IMR-90 (cell line): ENCODE data around the gene CD44. TPM values are rescaled to one million over a fixed set of nuclear protein-coding genes. Genes with fewer than 3 reads are reported as not detected.

ENCODE experiments used
- ATAC-seq: fragments of 200-7000 bp; cut with Tn5 transposase; 2 replicates; pipeline ENCODE4 v1.9.1; 2020; ENCODE audit warnings: low read depth, mild to moderate bottlenecking, moderate library complexity
- BruUV-seq: library from RNA; stranded (reverse); fragments of 400-500 nt; replicated peaks from 2 replicates; lab custom pipeline; 2021; lab: Mats Ljungman, UMichigan
- CTCF ChIA-PET: fragments of 300-600 bp; formaldehyde crosslinking; extraction: SDS; loops from one replicate; lab custom pipeline; 2021; ENCODE audit warnings: antibody characterized with exemption; lab: Yijun Ruan, JAX
- POLR2A ChIA-PET: fragments of 300-600 bp; sonication (Branson Sonifier 250); formaldehyde crosslinking; loops from one replicate; lab custom pipeline; 2022; ENCODE audit warnings: antibody characterized with exemption; ENCODE audit not compliant: unreplicated experiment; lab: Charles Lee
- DNase-seq: peaks from one replicate; pipeline ENCODE4 v3.0.0; 2013
- H2AFZ ChIP-seq: replicated peaks from 2 replicates; pipeline ENCODE3; 2013; ENCODE audit warnings: low read length, mild to moderate bottlenecking; ENCODE audit not compliant: poor library complexity
- H2AK5ac ChIP-seq: 2 replicates; pipeline ENCODE4 v1.6.1; 2013; ENCODE audit warnings: low read depth, low read length, inconsistent platforms
- H2AK9ac ChIP-seq: replicated peaks from 2 replicates; pipeline ENCODE3; 2013; ENCODE audit warnings: mild to moderate bottlenecking, low read depth, low read length, moderate library complexity; ENCODE audit not compliant: poor library complexity
- H2BK120ac ChIP-seq: 2 replicates; pipeline ENCODE4 v1.6.1; 2013; ENCODE audit warnings: low read depth, low read length, inconsistent platforms
- H2BK15ac ChIP-seq: 3 replicates; pipeline ENCODE4 v1.6.1; 2013; ENCODE audit warnings: low read depth, low read length, inconsistent platforms
- H2BK20ac ChIP-seq: 2 replicates; pipeline ENCODE4 v1.6.1; 2013; ENCODE audit warnings: low read depth, mild to moderate bottlenecking, inconsistent platforms, low read length, moderate library complexity
- H2BK5ac ChIP-seq: 2 replicates; pipeline ENCODE4 v1.6.1; 2013; ENCODE audit warnings: mild to moderate bottlenecking, low read depth, low read length, inconsistent platforms; ENCODE audit not compliant: poor library complexity, severe bottlenecking
- H3K14ac ChIP-seq: replicated peaks from 2 replicates; pipeline ENCODE4 v1.6.1; 2013; ENCODE audit warnings: low read depth, low read length, inconsistent platforms
- H3K18ac ChIP-seq: 2 replicates; pipeline ENCODE4 v1.6.1; 2013; ENCODE audit warnings: low read depth, low read length, control low read depth
- H3K23ac ChIP-seq: 2 replicates; pipeline ENCODE4 v1.6.1; 2013; ENCODE audit warnings: low read depth, low read length, inconsistent platforms
- H3K27ac ChIP-seq: 2 replicates; pipeline ENCODE4 v1.5.1; 2013; ENCODE audit warnings: mild to moderate bottlenecking, control low read depth, low read length; ENCODE audit not compliant: insufficient read depth
- H3K27me3 ChIP-seq: 2 replicates; pipeline ENCODE4 v1.6.1; 2013; ENCODE audit warnings: low read length; ENCODE audit not compliant: control insufficient read depth, insufficient read depth
- H3K36me3 ChIP-seq: 2 replicates; pipeline ENCODE4 v1.6.1; 2013; ENCODE audit warnings: low read length, mixed read lengths; ENCODE audit not compliant: control insufficient read depth, insufficient read depth
- H3K4ac ChIP-seq: 2 replicates; pipeline ENCODE4 v1.6.1; 2013; ENCODE audit warnings: low read depth, low read length, inconsistent platforms
- H3K4me1 ChIP-seq: 2 replicates; pipeline ENCODE4 v1.6.1; 2013; ENCODE audit warnings: low read length, mixed read lengths; ENCODE audit not compliant: control insufficient read depth, insufficient read depth
- H3K4me2 ChIP-seq: 2 replicates; pipeline ENCODE4 v1.6.1; 2013; ENCODE audit warnings: low read depth, mild to moderate bottlenecking, control low read depth, low read length, moderate library complexity
- H3K4me3 ChIP-seq: 2 replicates; pipeline ENCODE4 v1.5.1; 2013; ENCODE audit warnings: low read depth, mild to moderate bottlenecking, control low read depth, low read length, moderate library complexity; ENCODE audit not compliant: insufficient read depth
- H3K56ac ChIP-seq: 2 replicates; pipeline ENCODE4 v1.6.1; 2013; ENCODE audit warnings: low read length, inconsistent platforms; ENCODE audit not compliant: insufficient read depth; ENCODE audit errors: extremely low read depth
- H3K79me1 ChIP-seq, 2 experiments: 2 replicates each; pipeline ENCODE4 v1.6.1; 2013; ENCODE audit warnings: low read length in 2 of 2, inconsistent platforms in 1 of 2, low read depth in 1 of 2
- H3K9ac ChIP-seq: 2 replicates; pipeline ENCODE4 v1.6.1; 2013; ENCODE audit warnings: low read depth, low read length, control low read depth
- H3K9me1 ChIP-seq: 2 replicates; pipeline ENCODE4 v1.6.1; 2013; ENCODE audit warnings: low read length, inconsistent platforms; ENCODE audit not compliant: insufficient read depth
- H3K9me3 ChIP-seq: 2 replicates; pipeline ENCODE4 v1.6.1; 2013; ENCODE audit warnings: low read length; ENCODE audit not compliant: control insufficient read depth, insufficient read depth
- H4K20me1 ChIP-seq: 2 replicates; pipeline ENCODE4 v1.6.1; 2013; ENCODE audit warnings: low read length, inconsistent platforms; ENCODE audit not compliant: insufficient read depth
- H4K5ac ChIP-seq: 2 replicates; pipeline ENCODE4 v1.6.1; 2013; ENCODE audit warnings: mild to moderate bottlenecking, low read depth, low read length, control low read depth
- H4K8ac ChIP-seq, 2 experiments: 2 replicates each; pipeline ENCODE4 v1.6.1; 2013; ENCODE audit warnings: low read depth in 2 of 2, low read length in 2 of 2, control low read depth in 1 of 2, inconsistent platforms in 1 of 2
- H4K91ac ChIP-seq: 2 replicates; pipeline ENCODE4 v1.6.1; 2013; ENCODE audit warnings: low read depth, low read length, inconsistent platforms; ENCODE audit not compliant: insufficient read depth
- BHLHE40 ChIP-seq: fragments of 150-350 bp; IDR thresholded peaks from 2 replicates; pipeline ENCODE4 v1.6.1; 2016; ENCODE audit warnings: mild to moderate bottlenecking, low read depth, low read length
- RAD21 ChIP-seq: IDR thresholded peaks from 2 replicates; pipeline ENCODE4 v1.6.1; 2012; ENCODE audit warnings: low read length, improper control_type of control experiment
- WGBS, 2 experiments: methylation state at CpG; one replicate each; pipeline versions ENCODE4 v1.1.5 to v1.1.7; 2013; ENCODE audit warnings: missing lambda C conversion rate in 2 of 2; ENCODE audit not compliant: insufficient read length in 1 of 2; ENCODE audit errors: extremely low coverage in 2 of 2; 5-methylcytosine and 5-hydroxymethylcytosine counted together
- dilution Hi-C: fragments of 300-500 bp; cut with HindIII; formaldehyde crosslinking; loops from one replicate; pipeline ENCODE4 v1.14.3; 2018; ENCODE audit warnings: low sequenced_read_pairs; ENCODE audit not compliant: unreplicated experiment
- in situ Hi-C: fragments of 300-500 bp; cut with MboI; formaldehyde crosslinking; loops from 3 replicates; pipeline ENCODE4 v1.14.3; 2019; ENCODE audit warnings: low sequenced_read_pairs, inconsistent platforms, mixed read lengths
- intact Hi-C: fragments of 100-400 bp; cut with micrococcal nuclease; formaldehyde crosslinking; loops from 2 replicates; pipeline ENCODE4 v1.10.0; 2022
- polyA plus RNA-seq, 3 experiments: library from polyadenylated mRNA; depleted of rRNA; stranded (reverse); fragments of >200 nt; gene quantifications; 2 replicates each; pipeline ENCODE4 v1.2.3, GENCODE V29; 2012; ENCODE audit warnings: low replicate concordance in 1 of 3
- total RNA-seq: library from RNA; depleted of rRNA; stranded (reverse); fragments of >200 nt; gene quantifications from 2 replicates; pipeline ENCODE4 v1.2.3, GENCODE V29; 2012

The CD44 gene
- total and polyA plus RNA-seq, 2 of the 4 experiments (the other 2 are of a cell fraction), result 357 to 947 TPM

DNA sequence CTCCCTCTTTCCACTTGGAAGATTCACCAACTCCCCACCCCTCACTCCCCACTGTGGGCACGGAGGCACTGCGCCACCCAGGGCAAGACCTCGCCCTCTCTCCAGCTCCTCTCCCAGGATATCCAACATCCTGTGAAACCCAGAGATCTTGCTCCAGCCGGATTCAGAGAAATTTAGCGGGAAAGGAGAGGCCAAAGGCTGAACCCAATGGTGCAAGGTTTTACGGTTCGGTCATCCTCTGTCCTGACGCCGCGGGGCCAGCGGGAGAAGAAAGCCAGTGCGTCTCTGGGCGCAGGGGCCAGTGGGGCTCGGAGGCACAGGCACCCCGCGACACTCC is 397 bp upstream of the CD44 start:
- intact Hi-C loops (loop anchor here (2.0 kb wide), 2 partner anchors 56 to 212 kb away; no protein-coding TSS in a partner anchor), dilution Hi-C loops (no loop called here), in situ Hi-C loops (no loop called here)
- Histone ChIP-seq H3K9me1 (peaks cover 13% of the 10 kb centered on the region; the same call in 1 of the 2 replicates), H2BK20ac (peak overlapping the region; percentile 79), H3K27ac (peak overlapping the region; percentile 97), H4K8ac (peak overlapping the region; percentile 15 to 50; a peak in 3 of 4 replicates), H3K23ac (peak overlapping the region; percentile 84; the same call in 1 of the 2 replicates), H3K4me3 (peak overlapping the region; percentile 74), H3K4ac (peak overlapping the region; percentile 98), H3K4me1 (peaks cover 16% of the 10 kb centered on the region), H4K20me1 (peaks cover 42% of the 10 kb centered on the region), H3K14ac (peak overlapping the region; percentile 86; the same call in 1 of the 2 replicates), H2BK15ac (peak overlapping the region; percentile 37; the same call in 2 of the 3 replicates), H3K56ac (0 out of 2 replicates have a peak overlapping the region, but pooled peaks have one; percentile 62), H4K91ac (peak overlapping the region; percentile 83), H3K79me1 (peaks cover 4 to 33% of the 10 kb centered on the region in 2 experiments; a peak in 3 of 4 replicates), H2BK5ac (peak overlapping the region; percentile 96), H3K9me3 (no peaks in the 10 kb centered on the region), H3K18ac (peak overlapping the region; percentile 49), H2AK5ac (peak overlapping the region; percentile 88), H3K27me3 (no peaks in the 10 kb centered on the region), H2AFZ (peak overlapping the region; percentile 94), H3K36me3 (peaks cover 16% of the 10 kb centered on the region), H2BK120ac (peak overlapping the region; percentile 88), H4K5ac (peak overlapping the region; percentile 50), H3K9ac (peak overlapping the region; percentile 88), H2AK9ac (peak overlapping the region; percentile 99), H3K4me2 (peak overlapping the region; percentile 87)
- no TSS peak for BruUV-seq
- 0% methylated on average over 11 of the region's 16 CpGs; no CpG with 5 or more reads in 1 of the 2 experiments for WGBS, 2 experiments
- no peak; the same call in 1 of the 2 replicates for ATAC-seq
- no peak for TF ChIP-seq BHLHE40
- TF ChIP-seq RAD21, result peak; percentile 10; the same call in 1 of the 2 replicates
- ChIA-PET CTCF (interaction anchor here (0.6 kb wide), 1 partner anchor 131 kb away, joined by 5 read pairs; no protein-coding TSS in a partner anchor), POLR2A (interaction anchor here (0.6 to 4.9 kb wide), 8 partner anchors 127 to 212 kb away, joined by 3 to 44 read pairs (median 4); no protein-coding TSS in a partner anchor)
- no peak for DNase-seq
